Smooth muscle cell of the brain vasculature (primary cell): ENCODE results near the gene CELA1.
"Not testable (repeated sequence)": the region's sequence is repeated elsewhere in the genome, so short reads cannot be mapped to it uniquely, and the experiment has no call there.

Experiments used
- DNase-seq: peaks from one replicate; pipeline ENCODE4 v3.0.0-alpha.2; 2012; ENCODE audit warnings: low read depth, low spot score

The CELA1 gene

DNA sequence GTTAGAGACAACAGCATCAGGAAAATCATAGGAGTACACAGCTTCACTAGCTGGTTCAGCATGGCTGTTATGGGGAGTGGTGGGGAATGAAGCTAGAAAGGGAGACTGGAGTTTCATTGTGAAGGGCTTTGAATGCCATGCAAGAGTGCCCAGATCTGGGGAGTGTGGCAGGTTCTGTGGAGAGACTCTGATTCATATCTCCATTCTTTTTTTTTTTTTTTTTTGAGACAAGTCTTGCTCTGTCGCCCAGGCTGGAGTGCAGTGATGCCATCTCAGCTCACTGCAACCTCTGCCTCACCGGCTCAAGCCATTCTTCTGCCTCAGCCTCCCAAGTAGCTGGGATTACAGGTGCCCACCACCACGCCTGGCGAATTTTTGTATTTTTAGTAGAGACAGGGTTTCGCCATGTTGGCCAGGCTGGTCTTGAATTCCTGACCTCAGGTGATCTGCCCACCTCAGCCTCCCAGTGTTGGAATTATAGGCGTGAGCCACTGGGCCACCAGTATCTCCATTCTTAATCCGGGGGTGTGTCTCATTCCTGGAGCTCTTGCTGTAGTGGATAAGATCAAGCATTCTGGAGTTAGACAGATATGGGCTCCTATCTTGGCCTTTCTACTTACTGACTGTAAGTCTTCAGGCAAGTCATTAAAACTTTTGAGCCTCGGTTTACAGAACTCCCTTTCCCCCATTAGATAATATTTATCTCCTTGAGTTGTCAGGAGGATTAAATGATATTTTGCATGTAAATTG is 28.2 kb downstream of the CELA1 start:
- DNase-seq: not testable (repeated sequence)

DNA sequence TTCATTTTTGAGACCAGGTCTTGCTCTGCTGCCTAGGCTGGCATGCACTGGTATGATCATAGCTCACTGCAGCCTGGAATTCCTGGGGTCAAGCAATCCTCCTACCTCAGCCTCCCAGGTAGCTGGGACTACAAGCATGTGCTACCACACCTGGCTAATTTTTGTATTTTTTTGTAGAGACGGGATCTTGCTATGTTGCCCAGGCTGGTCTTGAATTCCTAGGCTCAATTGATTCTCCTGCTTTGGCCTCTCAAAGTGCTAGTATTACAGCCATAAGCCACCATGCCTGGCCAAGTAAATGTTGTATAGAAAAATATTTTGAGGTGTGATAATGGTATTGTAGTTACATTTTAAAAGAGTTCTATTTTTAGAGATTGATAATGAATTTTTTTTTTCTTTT is 35.1 kb downstream of the CELA1 start:
- DNase-seq: no peak

DNA sequence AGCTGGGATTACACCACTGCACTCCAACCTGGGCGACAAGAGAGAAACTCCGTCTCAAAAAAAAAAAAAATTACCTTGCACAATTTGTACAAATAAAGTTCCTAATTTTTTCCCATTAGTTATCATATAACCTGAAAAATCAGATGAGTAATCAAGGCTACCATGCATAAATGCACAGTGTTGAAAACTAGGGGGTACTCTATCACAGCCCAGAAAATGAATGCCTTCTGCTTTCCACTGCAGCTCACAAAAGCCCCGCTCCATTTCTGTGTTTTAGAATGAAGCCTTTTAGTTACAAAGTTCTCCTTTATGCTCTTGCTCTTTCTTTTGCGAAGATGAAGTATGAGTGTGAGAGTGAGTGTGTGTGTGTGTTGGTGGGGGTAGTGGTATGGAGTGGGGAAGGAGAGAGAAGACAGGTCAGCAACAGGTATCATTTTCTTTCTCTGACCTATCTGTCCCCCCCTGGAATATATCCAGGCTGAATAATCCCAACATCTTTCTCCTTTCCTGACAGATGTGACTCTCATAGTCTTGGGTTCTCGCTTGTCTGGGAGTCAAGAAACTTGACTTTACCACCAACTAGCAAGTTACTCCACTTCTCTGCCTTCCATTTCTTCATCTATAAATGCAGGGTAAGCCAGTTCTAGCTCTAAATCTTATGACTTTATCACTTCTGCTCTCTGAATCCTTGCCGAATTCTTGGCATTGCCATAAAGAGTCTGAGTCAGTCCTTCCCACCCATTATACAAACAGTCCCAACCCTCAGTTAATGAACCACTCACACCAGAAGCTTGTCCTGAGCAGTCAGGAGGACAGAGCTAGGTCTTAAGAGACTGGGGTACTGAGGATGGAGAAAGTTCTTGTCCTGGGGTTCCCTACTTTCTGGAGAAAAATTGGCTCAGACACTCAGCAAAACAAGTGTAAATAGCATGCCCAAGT is 38.6 kb downstream of the CELA1 start:
- DNase-seq: no peak

DNA sequence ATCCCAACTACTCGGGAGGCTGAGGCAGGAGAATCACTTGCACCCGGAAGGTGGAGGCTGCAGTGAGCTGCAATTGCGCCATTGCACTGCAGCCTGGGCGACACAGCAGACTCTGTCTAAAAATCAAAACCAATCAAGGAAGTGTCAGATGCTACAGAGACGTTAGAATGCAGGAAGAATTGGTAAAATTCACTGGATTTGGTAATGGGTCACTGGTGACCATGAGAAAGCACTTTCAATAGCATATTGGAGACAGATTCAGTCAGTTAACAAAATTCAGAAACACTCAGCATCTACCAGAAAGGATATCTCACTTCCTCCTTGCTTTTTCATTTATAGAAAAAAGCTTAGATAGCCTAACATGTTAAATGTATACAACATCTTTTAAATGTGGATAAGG is 40.0 kb downstream of the CELA1 start:
- DNase-seq: no peak

DNA sequence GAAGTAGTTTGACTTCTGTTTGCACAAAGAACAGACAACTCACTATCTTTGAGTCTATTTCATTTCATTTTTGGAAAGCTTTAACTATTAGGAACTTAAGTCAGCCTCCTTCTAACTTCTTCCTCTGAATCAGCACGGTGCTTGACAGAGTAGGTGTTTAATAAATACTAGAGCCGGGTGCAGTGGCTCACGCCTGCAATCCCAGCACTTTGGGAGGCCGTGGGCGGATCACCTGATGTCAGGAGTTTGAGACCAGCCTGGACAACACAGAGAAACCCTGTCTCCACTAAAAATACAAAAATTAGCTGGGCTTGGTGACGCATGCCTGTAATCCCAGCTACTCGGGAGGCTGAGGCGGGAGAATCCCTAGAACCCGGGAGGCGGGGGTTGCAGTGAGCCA is 45.7 kb downstream of the CELA1 start:
- not testable (repeated sequence) for DNase-seq

DNA sequence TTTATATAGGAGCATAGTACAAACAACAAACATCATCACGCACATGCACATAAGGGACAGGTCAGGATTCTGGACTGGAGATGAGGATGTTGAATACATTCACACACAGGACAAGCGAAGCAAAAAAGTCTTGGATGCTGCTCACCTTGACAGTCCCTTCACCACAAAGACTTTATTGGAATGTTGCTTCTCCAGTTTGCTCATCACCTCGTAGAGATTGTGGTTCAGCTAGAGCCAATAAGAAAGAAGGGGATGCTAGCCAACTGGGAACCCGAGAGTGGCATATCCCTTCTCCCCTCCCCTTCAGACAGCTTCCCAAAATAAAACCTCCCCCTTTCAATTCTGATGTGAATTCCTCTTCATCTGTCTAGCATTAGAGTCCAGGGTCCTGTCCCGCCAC is 50.8 kb downstream of the CELA1 start:
- DNase-seq: no peak

DNA sequence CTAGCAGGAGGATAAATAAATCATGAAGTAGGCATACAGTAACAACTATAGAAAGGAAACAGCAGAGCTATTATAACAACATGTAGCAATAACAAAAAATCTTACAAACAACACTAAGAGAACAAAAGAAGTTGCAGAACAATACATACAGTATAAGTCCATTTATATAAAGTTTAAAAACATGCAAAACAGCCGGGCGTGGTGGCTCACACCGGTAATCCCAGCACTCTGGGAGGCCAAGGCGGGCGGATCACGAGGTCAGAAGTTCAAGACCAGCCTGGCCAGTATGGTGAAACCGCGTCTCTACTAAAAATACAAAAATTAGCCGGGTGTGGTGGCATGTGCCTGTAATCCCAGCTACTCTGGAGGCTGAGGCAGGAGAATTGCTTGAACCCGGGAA is 52.4 kb downstream of the CELA1 start:
- DNase-seq: not testable (repeated sequence)

DNA sequence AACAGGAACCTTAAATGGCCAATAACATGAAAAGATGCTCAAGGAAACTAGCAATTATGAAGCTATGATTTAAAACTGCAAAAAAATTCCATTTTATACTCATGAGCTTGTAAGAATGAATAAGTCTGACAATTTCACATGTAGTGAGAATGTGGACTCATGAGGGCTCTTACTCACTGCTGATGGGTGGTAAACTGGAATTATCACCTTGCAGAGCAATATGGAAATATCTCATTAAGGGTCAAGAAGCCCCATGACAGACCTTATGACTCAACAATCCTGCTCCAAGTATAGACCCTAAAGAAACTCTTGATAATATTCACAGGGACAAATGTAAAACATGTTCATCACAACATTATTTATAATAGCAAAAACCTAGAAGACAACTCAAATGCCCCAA is 52.8 kb downstream of the CELA1 start:
- DNase-seq: no peak

DNA sequence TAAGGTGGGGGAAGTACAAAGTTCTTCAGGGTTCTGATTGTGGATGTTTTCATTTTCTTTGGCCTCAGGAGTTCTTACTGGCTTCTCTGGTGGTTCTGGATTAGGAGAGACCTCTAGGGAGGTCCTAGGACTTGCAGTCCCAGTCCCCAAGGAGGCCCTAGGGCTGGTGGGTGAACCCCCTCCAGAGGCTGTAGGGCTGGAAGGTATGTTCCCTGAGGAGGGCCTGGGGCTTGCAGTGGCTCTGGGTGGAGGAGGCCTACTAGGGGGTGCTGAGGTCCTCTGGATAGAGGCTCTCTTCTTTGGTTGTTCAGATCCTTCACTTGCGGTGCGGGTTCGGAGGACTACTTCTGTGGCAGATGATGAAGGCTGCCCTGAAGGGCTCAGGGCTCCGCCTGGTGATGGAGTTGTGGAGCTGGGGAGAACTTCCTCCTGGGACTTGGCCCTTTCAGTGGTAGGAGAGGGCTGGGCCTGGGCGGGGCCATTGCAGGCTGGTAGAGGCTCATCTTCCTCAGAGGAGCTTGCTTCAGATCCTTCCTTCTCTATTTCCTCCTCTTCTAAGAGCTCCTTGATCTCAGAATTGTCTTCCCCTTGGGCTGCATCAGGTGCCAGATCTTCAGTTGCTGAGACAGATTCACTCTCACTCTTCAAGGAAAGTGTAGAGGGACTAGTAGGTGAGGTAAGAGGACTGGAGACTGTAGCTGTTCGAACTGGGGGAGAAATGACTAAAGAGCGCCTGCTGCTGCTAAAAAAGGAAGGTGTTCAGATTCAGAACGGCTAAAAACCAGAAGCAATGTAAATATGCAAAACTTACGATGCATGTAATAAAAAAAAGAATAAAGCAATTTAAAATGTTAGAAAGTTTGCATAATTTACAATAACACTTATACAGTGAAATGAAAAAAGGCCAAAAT is 54.6 kb downstream of the CELA1 start:
- not testable (repeated sequence) for DNase-seq

DNA sequence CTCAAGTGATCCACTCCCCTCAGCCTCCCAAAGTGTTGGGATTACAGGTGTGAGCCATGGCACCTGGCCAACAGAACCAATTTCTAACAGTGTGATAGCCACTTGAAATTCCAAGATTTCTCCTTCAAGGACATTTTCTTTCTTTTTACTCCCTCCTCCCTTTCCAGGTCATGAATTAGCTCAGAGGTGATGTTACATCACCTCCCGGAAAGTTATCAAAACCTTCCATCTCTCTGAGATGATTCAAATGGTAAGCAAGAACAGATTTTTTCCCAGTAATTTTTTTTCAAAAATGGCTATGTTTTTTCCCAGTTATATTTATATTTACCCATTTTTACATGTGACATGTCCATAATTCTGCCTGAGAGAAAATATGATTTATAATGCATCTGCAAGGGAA is 60.6 kb downstream of the CELA1 start:
- no peak for DNase-seq

DNA sequence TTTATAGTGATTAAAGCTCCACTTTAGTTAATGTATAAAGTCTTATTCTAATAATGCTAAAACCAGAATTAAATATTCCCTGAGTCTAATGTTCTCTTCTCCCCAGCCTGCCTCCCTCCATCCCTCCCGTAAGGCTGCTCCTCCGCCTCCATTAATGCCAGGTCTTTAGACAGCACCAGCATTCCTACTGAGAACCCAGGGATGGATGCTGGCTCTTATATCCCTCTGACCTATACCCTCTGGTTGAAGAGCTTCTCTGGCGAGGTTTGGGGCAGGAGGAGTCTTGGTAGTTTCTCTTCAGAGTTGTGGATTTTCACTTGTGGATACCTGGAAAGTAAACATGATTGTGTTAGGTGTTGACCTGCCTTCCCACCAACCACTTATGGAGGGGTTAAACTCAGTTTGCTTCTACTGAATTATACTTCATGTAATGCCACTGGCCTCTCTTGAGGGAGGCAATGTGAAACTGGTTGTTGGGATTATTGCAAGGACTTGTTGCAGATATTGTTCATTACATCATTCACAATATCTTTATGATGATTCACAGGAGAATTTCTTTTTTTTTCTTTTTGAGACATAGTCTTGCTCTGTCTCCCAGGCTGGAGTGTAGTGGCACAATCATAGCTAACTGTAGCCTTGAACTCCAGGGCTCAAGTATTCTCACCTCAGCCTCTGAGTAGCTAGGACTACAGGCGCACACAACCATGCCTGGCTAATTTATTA is 65.1 kb downstream of the CELA1 start:
- DNase-seq: no peak
